ENCODE measurements around the gene EOMES.

Gene EOMES

DNA sequence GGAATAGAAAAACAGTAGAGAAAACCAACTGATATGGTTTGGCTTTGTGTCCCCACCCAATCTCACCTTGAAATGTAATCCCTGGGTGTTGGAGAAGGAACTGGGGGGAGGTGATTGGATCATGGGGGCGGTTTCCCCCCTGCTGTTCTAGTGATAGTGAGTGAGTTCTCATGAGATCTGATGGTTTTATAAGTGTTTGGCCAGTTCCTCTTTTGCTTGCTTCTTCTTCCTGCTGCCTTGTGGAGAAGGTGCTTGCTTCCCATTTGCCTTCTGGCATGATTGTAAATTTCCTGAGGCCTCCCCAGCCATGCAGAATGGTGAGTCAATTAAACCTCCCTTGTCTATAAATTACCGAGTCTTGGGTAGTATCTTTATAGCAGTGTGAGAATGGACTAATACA, 48.4 kb downstream of the EOMES start:
- no peak for DNase-seq (ENCODE audit: low read depth)
- TF ChIP-seq, protein P1, sequence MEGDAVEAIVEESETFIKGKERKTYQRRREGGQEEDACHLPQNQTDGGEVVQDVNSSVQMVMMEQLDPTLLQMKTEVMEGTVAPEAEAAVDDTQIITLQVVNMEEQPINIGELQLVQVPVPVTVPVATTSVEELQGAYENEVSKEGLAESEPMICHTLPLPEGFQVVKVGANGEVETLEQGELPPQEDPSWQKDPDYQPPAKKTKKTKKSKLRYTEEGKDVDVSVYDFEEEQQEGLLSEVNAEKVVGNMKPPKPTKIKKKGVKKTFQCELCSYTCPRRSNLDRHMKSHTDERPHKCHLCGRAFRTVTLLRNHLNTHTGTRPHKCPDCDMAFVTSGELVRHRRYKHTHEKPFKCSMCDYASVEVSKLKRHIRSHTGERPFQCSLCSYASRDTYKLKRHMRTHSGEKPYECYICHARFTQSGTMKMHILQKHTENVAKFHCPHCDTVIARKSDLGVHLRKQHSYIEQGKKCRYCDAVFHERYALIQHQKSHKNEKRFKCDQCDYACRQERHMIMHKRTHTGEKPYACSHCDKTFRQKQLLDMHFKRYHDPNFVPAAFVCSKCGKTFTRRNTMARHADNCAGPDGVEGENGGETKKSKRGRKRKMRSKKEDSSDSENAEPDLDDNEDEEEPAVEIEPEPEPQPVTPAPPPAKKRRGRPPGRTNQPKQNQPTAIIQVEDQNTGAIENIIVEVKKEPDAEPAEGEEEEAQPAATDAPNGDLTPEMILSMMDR (conservative IDR thresholded peaks at IDR 0.05; ENCODE audit: low read depth, low read length) = no peak
- no peak overlapping the region for H3K4me3 ChIP-seq (ENCODE audit: low read length)

GRCh38 chr3:27671101-27671500, 51.0 kb downstream of the EOMES start:
- TF ChIP-seq, protein P1 (conservative IDR thresholded peaks at IDR 0.05; ENCODE audit: low read depth, low read length) = no peak
- no peak overlapping the region for H3K4me3 ChIP-seq (ENCODE audit: low read length)

DNA sequence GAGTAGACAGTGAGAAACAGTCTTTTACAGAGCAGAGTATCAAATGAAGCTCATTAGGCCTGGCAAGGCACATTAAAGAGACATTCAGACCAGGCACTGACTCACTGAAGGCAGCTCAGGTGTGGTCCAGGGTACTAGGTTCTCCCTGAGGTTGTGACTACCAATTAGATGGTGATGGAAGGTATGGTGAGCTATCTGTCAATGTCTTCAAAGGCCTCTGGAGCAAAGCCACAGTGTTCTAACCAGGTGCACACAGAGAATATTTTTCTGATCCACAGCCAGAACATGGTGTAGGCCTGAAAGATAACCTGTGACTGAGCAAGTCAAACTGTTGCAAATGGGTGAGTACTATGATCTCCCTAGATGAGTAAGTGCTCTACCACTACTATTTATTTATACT, 51.5 kb downstream of the EOMES start:
- TF ChIP-seq, protein P1 (conservative IDR thresholded peaks at IDR 0.05; ENCODE audit: low read depth, low read length) = no peak
- no peak for DNase-seq (ENCODE audit: low read depth)
- no peak overlapping the region for H3K4me3 ChIP-seq (ENCODE audit: low read length)

More at GRCh38 chr3:27671101-27671500, 51.0 kb downstream of the EOMES start:
- DNase-seq (ENCODE audit: low read depth) = no peak

DNA sequence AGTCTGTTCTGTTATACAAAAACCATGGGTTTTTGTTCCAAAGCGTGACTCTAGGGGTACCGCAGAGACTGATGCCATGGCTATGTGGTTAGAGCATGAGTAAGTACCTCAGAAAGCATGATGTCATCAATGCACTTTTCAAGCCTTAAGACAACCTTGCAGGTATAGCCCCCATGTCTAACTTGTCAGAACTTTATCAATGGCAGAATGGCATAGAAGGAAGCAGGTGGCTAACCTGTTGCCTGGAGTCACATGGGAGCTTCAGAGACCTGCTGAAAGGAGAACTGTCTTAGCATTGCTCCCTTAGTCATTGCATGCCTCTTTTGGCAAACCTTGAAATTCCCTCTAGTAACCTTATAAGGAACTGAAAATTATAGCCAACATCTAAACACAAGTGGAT, 52.5 kb downstream of the EOMES start:
- no peak for DNase-seq (ENCODE audit: low read depth)
- TF ChIP-seq, protein P1 (conservative IDR thresholded peaks at IDR 0.05; ENCODE audit: low read depth, low read length) = no peak

GRCh38 chr3:27667751-27668150, 54.4 kb downstream of the EOMES start:
- DNase-seq (ENCODE audit: low read depth) = no peak
- no peak overlapping the region for H3K4me3 ChIP-seq (ENCODE audit: low read length)
- TF ChIP-seq, protein P1 (conservative IDR thresholded peaks at IDR 0.05; ENCODE audit: low read depth, low read length) = no peak

More for the DNA sequence above, 52.5 kb downstream of the EOMES start:
- no peak overlapping the region for H3K4me3 ChIP-seq (ENCODE audit: low read length)

- H3K4me3 ChIP-seq (ENCODE audit: low read length) = no peak overlapping the region
- no peak for DNase-seq (ENCODE audit: low read depth)
- TF ChIP-seq, protein P1 (conservative IDR thresholded peaks at IDR 0.05; ENCODE audit: low read depth, low read length) = peak; percentile 8
Measured at GRCh38 chr3:27666708-27667107, 55.4 kb downstream of the EOMES start.

- TF ChIP-seq, protein P1 (conservative IDR thresholded peaks at IDR 0.05; ENCODE audit: low read depth, low read length) = no peak
- DNase-seq (ENCODE audit: low read depth) = no peak
- no peak overlapping the region for H3K4me3 ChIP-seq (ENCODE audit: low read length)
Measured at GRCh38 chr3:27666272-27666671, 55.9 kb downstream of the EOMES start.

Measured in retinal pigment epithelial cell (primary cell).